Hepatocyte (in vitro differentiated cells): ENCODE results near the gene FBRSL1. TPM values are rescaled to one million over a fixed set of nuclear protein-coding genes. Genes with fewer than 3 reads are reported as not detected.

Source experiments
- DNase-seq: peaks from one replicate; pipeline ENCODE4 v3.0.0-alpha.2; 2016; ENCODE audit warnings: low spot score
- H2AFZ ChIP-seq: fragments of 200-600 bp; sonication (generic); 2 replicates; pipeline ENCODE4 v1.6.0; 2016; ENCODE audit warnings: antibody characterized with exemption, mild to moderate bottlenecking
- H3K27ac ChIP-seq: fragments of 200-600 bp; sonication (generic); 2 replicates; pipeline ENCODE4 v1.5.1; 2016; ENCODE audit warnings: mild to moderate bottlenecking
- H3K27me3 ChIP-seq: fragments of 200-600 bp; sonication (generic); 2 replicates; pipeline ENCODE4 v1.6.1; 2016
- H3K36me3 ChIP-seq: fragments of 200-600 bp; sonication (generic); replicated peaks from 2 replicates; pipeline ENCODE4 v1.5.1; 2016; ENCODE audit warnings: low read depth; ENCODE audit not compliant: insufficient read depth
- H3K4me1 ChIP-seq: fragments of 200-600 bp; sonication (generic); 2 replicates; pipeline ENCODE4 v1.5.1; 2016; ENCODE audit warnings: mild to moderate bottlenecking, moderate library complexity; ENCODE audit not compliant: insufficient read depth
- H3K4me2 ChIP-seq: fragments of 200-600 bp; sonication (generic); 2 replicates; pipeline ENCODE4 v1.6.0; 2016
- H3K4me3 ChIP-seq: fragments of 200-600 bp; sonication (generic); 2 replicates; pipeline ENCODE4 v1.5.1; 2016; ENCODE audit warnings: mild to moderate bottlenecking
- H3K79me2 ChIP-seq: fragments of 200-600 bp; sonication (generic); 2 replicates; pipeline ENCODE4 v1.6.0; 2017; ENCODE audit warnings: mild to moderate bottlenecking
- H3K9me2 ChIP-seq: fragments of 200-600 bp; sonication (generic); replicated peaks from 2 replicates; pipeline ENCODE4 v1.6.0; 2017; ENCODE audit warnings: mild to moderate bottlenecking; ENCODE audit not compliant: insufficient read depth
- H3K9me3 ChIP-seq: fragments of 200-600 bp; sonication (generic); 2 replicates; pipeline ENCODE4 v1.5.1; 2016; ENCODE audit warnings: low read depth, mild to moderate bottlenecking
- H4K20me1 ChIP-seq: fragments of 200-600 bp; sonication (generic); 2 replicates; pipeline ENCODE4 v1.6.0; 2016; ENCODE audit warnings: mild to moderate bottlenecking; ENCODE audit not compliant: insufficient read depth, poor library complexity, severe bottlenecking
- EZH2 ChIP-seq: fragments of 200-600 bp; sonication (generic); IDR thresholded peaks from 2 replicates; pipeline ENCODE4 v1.6.1; 2016; ENCODE audit warnings: antibody characterized with exemption, mild to moderate bottlenecking, borderline replicate concordance
- EZH2phosphoT487 ChIP-seq: fragments of 200-600 bp; sonication (generic); IDR thresholded peaks from one replicate; pipeline ENCODE4 v1.6.1; 2018; ENCODE audit warnings: antibody characterized with exemption, mild to moderate bottlenecking, low read depth, moderate library complexity; ENCODE audit not compliant: unreplicated experiment, severe bottlenecking
- WGBS: methylation state at CpG from one replicate; pipeline ENCODE4 v1.1.6; 2016; ENCODE audit warnings: low lambda C conversion rate; ENCODE audit errors: missing lambda C conversion rate; 5-methylcytosine and 5-hydroxymethylcytosine counted together
- polyA plus RNA-seq: library from polyadenylated mRNA; unstranded; fragments of >200 nt; fragmentation: Nextera tagmentation; extraction: Ambion mirVana; gene quantifications from 2 replicates; pipeline ENCODE4 v1.2.1, GENCODE V29; 2016
- total RNA-seq: library from RNA; depleted of rRNA; stranded (reverse); fragments of >200 nt; gene quantifications from 2 replicates; pipeline ENCODE4 v1.2.3, GENCODE V29; 2014
- TF ChIP-seq, protein P1 (sequence below): fragments of 200-600 bp; sonication (generic); IDR thresholded peaks from 2 replicates; pipeline ENCODE4 v1.5.1; 2016; ENCODE audit warnings: antibody characterized with exemption, mild to moderate bottlenecking; ENCODE audit not compliant: poor library complexity

FBRSL1 gene
- total and polyA plus RNA-seq, 2 experiments from 2014 or later: 18.5 to 61.1 TPM

DNA sequence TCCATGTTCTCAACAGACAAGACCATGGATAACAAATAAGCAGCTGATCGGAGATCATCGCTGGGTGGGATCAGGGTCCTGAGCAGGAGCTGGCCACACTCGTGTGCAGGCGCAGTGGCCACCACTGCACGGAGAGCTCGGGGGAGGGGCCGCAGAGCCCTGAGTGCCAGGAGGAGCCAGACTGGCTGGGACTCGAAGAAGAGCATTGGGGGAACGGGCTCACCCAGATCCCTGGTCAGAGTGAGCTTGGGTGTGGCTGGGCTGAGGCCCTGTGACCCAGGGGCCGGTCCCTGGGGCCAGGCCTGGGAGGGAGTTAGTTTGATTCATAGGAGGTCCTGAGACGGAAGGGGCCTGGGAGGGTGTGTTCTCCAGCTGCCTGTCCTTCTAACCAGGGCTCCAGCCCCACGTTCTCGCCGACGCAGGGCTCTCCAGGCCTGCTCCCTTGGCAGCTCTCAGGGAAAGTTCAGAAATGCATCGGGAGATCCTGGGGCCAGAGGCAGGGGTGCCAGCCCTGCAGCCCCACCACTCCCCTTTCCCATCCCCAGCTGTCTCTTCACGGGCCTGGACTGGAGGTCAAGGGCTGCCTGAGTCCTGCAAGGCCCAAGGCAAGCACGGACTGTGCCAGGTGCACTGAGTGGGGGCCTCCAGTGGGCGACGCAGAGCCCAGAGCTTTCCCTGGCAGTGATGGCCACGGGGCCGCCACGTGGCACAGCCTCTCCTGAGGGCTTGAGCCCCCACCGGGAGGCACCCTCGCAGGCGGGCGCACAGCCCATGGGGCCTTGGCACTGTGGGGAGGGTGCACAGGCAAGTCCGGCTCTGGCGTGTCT is 48.1 kb downstream of the FBRSL1 start:
- Histone ChIP-seq H3K9me3 (no peaks in the 10 kb centered on the region), H3K36me3 (no peaks in the 10 kb centered on the region), H3K27ac (no peak overlapping the region), H3K4me1 (no peaks in the 10 kb centered on the region), H2AFZ (no peak overlapping the region), H3K4me2 (no peak overlapping the region), H3K79me2 (no peaks in the 10 kb centered on the region), H3K9me2 (no peaks in the 10 kb centered on the region), H3K4me3 (no peak overlapping the region), H4K20me1 (peaks cover 4% of the 10 kb centered on the region), H3K27me3 (no peaks in the 10 kb centered on the region)
- WGBS: 87% methylated on average over 28 of the region's 29 CpGs
- no peak for DNase-seq
- TF ChIP-seq, protein P1, sequence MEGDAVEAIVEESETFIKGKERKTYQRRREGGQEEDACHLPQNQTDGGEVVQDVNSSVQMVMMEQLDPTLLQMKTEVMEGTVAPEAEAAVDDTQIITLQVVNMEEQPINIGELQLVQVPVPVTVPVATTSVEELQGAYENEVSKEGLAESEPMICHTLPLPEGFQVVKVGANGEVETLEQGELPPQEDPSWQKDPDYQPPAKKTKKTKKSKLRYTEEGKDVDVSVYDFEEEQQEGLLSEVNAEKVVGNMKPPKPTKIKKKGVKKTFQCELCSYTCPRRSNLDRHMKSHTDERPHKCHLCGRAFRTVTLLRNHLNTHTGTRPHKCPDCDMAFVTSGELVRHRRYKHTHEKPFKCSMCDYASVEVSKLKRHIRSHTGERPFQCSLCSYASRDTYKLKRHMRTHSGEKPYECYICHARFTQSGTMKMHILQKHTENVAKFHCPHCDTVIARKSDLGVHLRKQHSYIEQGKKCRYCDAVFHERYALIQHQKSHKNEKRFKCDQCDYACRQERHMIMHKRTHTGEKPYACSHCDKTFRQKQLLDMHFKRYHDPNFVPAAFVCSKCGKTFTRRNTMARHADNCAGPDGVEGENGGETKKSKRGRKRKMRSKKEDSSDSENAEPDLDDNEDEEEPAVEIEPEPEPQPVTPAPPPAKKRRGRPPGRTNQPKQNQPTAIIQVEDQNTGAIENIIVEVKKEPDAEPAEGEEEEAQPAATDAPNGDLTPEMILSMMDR: no peak
- TF ChIP-seq EZH2phosphoT487 (no peak), EZH2 (no peak)

DNA sequence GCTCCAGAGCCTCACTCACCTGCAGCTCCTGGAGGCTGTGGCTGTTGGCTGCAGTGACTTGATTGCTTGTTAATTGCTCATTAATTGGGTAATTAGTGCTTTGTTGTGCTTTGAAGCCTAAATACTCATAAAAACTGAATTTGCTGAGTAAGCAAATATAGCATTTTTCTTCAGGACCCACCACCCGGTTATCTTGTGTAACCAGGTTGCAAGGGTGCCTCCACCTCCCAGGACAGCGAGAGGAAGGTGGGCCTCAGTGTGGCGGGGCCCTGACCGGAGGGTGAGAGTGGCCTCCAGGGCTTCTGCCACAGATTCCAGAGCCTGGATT is 48.7 kb downstream of the FBRSL1 start:
- Histone ChIP-seq H3K9me2 (no peaks in the 10 kb centered on the region), H3K4me3 (no peak overlapping the region), H3K36me3 (no peaks in the 10 kb centered on the region), H3K79me2 (no peaks in the 10 kb centered on the region), H3K27ac (no peak overlapping the region), H3K4me2 (no peak overlapping the region), H4K20me1 (peaks cover 4% of the 10 kb centered on the region), H3K9me3 (no peaks in the 10 kb centered on the region), H3K27me3 (no peaks in the 10 kb centered on the region), H3K4me1 (no peaks in the 10 kb centered on the region), H2AFZ (no peak overlapping the region)
- WGBS: 84% methylated on average over 4 of the region's 4 CpGs
- DNase-seq: no peak
- TF ChIP-seq EZH2phosphoT487 (no peak), EZH2 (no peak)
- TF ChIP-seq, protein P1: no peak

DNA sequence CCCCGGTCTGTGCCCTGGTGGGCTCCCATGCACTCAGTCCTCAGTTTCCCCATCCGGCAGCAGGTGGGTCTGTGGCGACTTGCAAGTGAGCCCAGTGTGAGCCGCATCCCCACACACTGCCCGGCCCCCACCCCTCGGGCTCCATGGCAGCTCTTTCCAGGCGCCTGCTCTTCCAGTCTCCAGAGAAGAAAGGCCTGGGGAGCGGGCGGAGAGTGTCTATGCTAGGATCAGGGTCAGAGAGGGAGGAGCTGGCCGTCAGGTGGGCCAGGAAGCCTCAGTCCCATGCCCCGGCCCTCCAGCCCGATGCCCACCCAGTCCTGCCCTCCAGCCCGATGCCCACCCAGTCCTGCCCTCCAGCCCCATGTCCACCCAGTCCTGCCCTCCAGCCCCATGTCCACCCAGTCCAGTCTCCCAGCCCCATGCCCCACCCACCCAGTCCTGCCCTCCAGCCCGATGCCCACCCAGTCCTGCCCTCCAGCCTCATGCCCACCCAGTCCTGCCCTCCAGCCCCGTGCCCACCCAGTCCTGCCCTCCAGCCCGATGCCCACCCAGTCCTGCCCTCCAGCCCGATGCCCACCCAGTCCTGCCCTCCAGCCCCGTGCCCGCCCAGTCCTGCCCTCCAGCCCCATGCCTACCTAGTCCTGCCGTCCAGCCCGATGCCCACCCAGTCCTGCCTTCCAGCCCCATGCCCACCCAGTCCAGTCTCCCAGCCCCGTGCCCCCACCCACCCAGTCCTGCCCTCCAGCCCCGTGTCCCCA is 49.2 kb downstream of the FBRSL1 start:
- Histone ChIP-seq H3K27me3 (no peaks in the 10 kb centered on the region), H4K20me1 (peaks cover 4% of the 10 kb centered on the region), H3K79me2 (no peaks in the 10 kb centered on the region), H3K9me2 (no peaks in the 10 kb centered on the region), H3K27ac (no peak overlapping the region), H3K9me3 (no peaks in the 10 kb centered on the region), H3K36me3 (no peaks in the 10 kb centered on the region), H2AFZ (no peak overlapping the region), H3K4me3 (no peak overlapping the region), H3K4me1 (no peaks in the 10 kb centered on the region), H3K4me2 (no peak overlapping the region)
- no peak for DNase-seq
- 91% methylated on average over 7 of the region's 23 CpGs for WGBS
- TF ChIP-seq, protein P1: no peak
- TF ChIP-seq EZH2phosphoT487 (no peak), EZH2 (no peak)
